HepG2 (cell line): Measurements from ENCODE around the gene MKX. TPM values are rescaled to one million over a fixed set of nuclear protein-coding genes. Genes with fewer than 3 reads are reported as not detected.

Source experiments
- ATAC-seq: fragments of 200-7000 bp; cut with Tn5 transposase; 3 replicates; pipeline ENCODE4 v1.9.1; 2020; ENCODE audit warnings: mild to moderate bottlenecking, moderate library complexity
- BruUV-seq: library from RNA; stranded (reverse); fragments of 400-500 nt; replicated peaks from 2 replicates; lab custom pipeline; 2021; lab: Mats Ljungman, UMichigan
- CTCF ChIA-PET: fragments of 300-600 bp; formaldehyde crosslinking; extraction: SDS; loops from one replicate; lab custom pipeline; 2021; ENCODE audit warnings: low total read pairs, inconsistent platforms, low intra/inter-chr PET ratio; lab: Yijun Ruan, JAX
- POLR2A ChIA-PET: fragments of 350-600 bp; sonication (Branson Sonifier 250); formaldehyde crosslinking; loops from one replicate; lab custom pipeline; 2020; ENCODE audit warnings: antibody characterized with exemption, inconsistent platforms; lab: Yijun Ruan, JAX
- DNase-seq: peaks from one replicate; pipeline ENCODE4 v3.0.0-alpha.2; 2015; ENCODE audit warnings: low spot score
- FAIRE-seq: peaks from 3 replicates; lab custom pipeline; 2011; peaks lifted over from hg19 to GRCh38; lab: Jason Lieb, UNC
- H2AFZ ChIP-seq: one replicate; pipeline ENCODE4 v1.6.1; 2011; ENCODE audit warnings: low read length, inconsistent platforms
- H3K27ac ChIP-seq: fragments of 300-600 bp; 3 replicates; pipeline ENCODE4 v1.8.0; 2011; ENCODE audit warnings: mixed run types, mild to moderate bottlenecking, mixed read lengths, low read length, inconsistent platforms; ENCODE audit not compliant: insufficient read depth; ENCODE audit errors: extremely low read length
- H3K27me3 ChIP-seq, 2 experiments: fragments of 200-600 bp in 1 of 2; 2 replicates in 1 of 2; 3 replicates in 1 of 2; pipeline versions ENCODE4 v1.6.0 to v1.8.0; 2011; ENCODE audit warnings: low read length in 2 of 2, mild to moderate bottlenecking in 2 of 2, moderate library complexity in 2 of 2, inconsistent platforms in 1 of 2; ENCODE audit not compliant: insufficient read depth in 2 of 2, control insufficient read depth in 1 of 2
- H3K36me3 ChIP-seq, 2 experiments: fragments of 200-600 bp in 1 of 2; replicated peaks in 1 of 2; 2 replicates in 1 of 2; 3 replicates in 1 of 2; pipeline versions ENCODE4 v1.5.1 to v1.8.0; 2011; ENCODE audit warnings: low read length in 2 of 2, inconsistent platforms in 1 of 2; ENCODE audit not compliant: insufficient read depth in 2 of 2, control insufficient read depth in 1 of 2
- H3K4me1 ChIP-seq: 2 replicates; pipeline ENCODE4 v1.5.1; 2012; ENCODE audit warnings: low read length, inconsistent platforms; ENCODE audit not compliant: insufficient read depth
- H3K4me2 ChIP-seq: 2 replicates; pipeline ENCODE4 v1.6.0; 2011; ENCODE audit warnings: low read depth, low read length, inconsistent platforms
- H3K4me3 ChIP-seq, 3 experiments: fragments of 200-600 bp in 1 of 3; sonication (generic), shearing (Covaris generic) in 1 of 3; replicated peaks in 1 of 3; 2 replicates each; pipeline ENCODE4 v1.5.1; 2011 to 2016; ENCODE audit warnings: low read length in 3 of 3, inconsistent platforms in 2 of 3, low read depth in 2 of 3, mild to moderate bottlenecking in 2 of 3, control low read depth in 1 of 3, mixed read lengths in 1 of 3; ENCODE audit not compliant: insufficient read depth in 1 of 3
- H3K79me2 ChIP-seq: one replicate; pipeline ENCODE4 v1.6.1; 2011; ENCODE audit warnings: low read length, inconsistent platforms; ENCODE audit not compliant: insufficient read depth
- H3K9ac ChIP-seq: 2 replicates; pipeline ENCODE4 v1.6.0; 2011; ENCODE audit warnings: mild to moderate bottlenecking, low read depth, low read length, inconsistent platforms; ENCODE audit not compliant: insufficient read depth
- H3K9me3 ChIP-seq: 2 replicates; pipeline ENCODE4 v1.5.1; 2012; ENCODE audit warnings: mild to moderate bottlenecking, low read length
- H4K20me1 ChIP-seq: 2 replicates; pipeline ENCODE4 v1.6.0; 2011; ENCODE audit warnings: inconsistent platforms, mild to moderate bottlenecking, low read length, moderate library complexity; ENCODE audit not compliant: insufficient read depth
- BCL3 ChIP-seq: sonication (generic); formaldehyde crosslinking; IDR thresholded peaks from 2 replicates; pipeline ENCODE4 v1.5.1; 2020; ENCODE audit warnings: mild to moderate bottlenecking, missing genetic modification reagents, moderate library complexity
- CEBPB ChIP-seq: IDR thresholded peaks from 2 replicates; pipeline ENCODE4 v1.6.1; 2011; ENCODE audit warnings: low read depth, low read length, improper control_type of control experiment, borderline replicate concordance
- FLYWCH1 ChIP-seq: sonication (generic); formaldehyde crosslinking; IDR thresholded peaks from 2 replicates; pipeline ENCODE4 v1.8.1; 2023; ENCODE audit warnings: mild to moderate bottlenecking, missing genetic modification reagents
- IKZF4 ChIP-seq: sonication (generic); formaldehyde crosslinking; IDR thresholded peaks from 2 replicates; pipeline ENCODE4 v1.5.1; 2020; ENCODE audit warnings: borderline replicate concordance, mild to moderate bottlenecking, low read depth, missing genetic modification reagents; ENCODE audit errors: not compliant biosample characterization
- LCORL ChIP-seq, 2 experiments: fragments of 450-650 bp in 1 of 2; sonication (generic) in 1 of 2; formaldehyde crosslinking in 1 of 2; IDR thresholded peaks; 2 replicates each; pipeline versions ENCODE4 v1.5.0 to v1.6.1; 2017 to 2020; ENCODE audit warnings: antibody characterized with exemption in 1 of 2, missing genetic modification reagents in 1 of 2
- PCBP1 ChIP-seq: fragments of 200-400 bp; formaldehyde crosslinking; IDR thresholded peaks from 2 replicates; pipeline ENCODE4 v1.6.1; 2017; ENCODE audit warnings: mild to moderate bottlenecking, low read depth, low read length, borderline replicate concordance
- PTBP1 ChIP-seq: fragments of 200-400 bp; formaldehyde crosslinking; IDR thresholded peaks from 2 replicates; pipeline ENCODE4 v1.6.1; 2018; ENCODE audit warnings: low read length, low read depth; ENCODE audit not compliant: poor library complexity, severe bottlenecking
- ZBTB7A ChIP-seq: sonication (generic); formaldehyde crosslinking; IDR thresholded peaks from 2 replicates; pipeline ENCODE4 v1.8.0; 2022; ENCODE audit warnings: mild to moderate bottlenecking, missing genetic modification reagents
- ZNF558 ChIP-seq: sonication (generic); formaldehyde crosslinking; IDR thresholded peaks from 2 replicates; pipeline ENCODE4 v1.9.0; 2022; ENCODE audit warnings: mild to moderate bottlenecking, missing genetic modification reagents, borderline replicate concordance
- ZNF607 ChIP-seq: sonication (generic); formaldehyde crosslinking; IDR thresholded peaks from 2 replicates; pipeline ENCODE4 v1.5.1; 2020; ENCODE audit warnings: missing genetic modification reagents, mild to moderate bottlenecking, borderline replicate concordance
- ZNF850 ChIP-seq: sonication (generic); formaldehyde crosslinking; conservative IDR thresholded peaks from 2 replicates; pipeline ENCODE4 v1.9.0; 2021; ENCODE audit warnings: mild to moderate bottlenecking, missing genetic modification reagents
- WGBS: methylation state at CpG from one replicate; pipeline ENCODE4 v1.1.6; 2017; ENCODE audit warnings: low lambda C conversion rate; 5-methylcytosine and 5-hydroxymethylcytosine counted together
- in situ Hi-C: cut with HindIII; loops from 2 replicates; pipeline ENCODE4 v1.10.0; 2017; ENCODE audit warnings: low pct_unique_long_range_greater_than_20kb; ENCODE audit not compliant: extremely low pct_ligation_motif_present
- intact Hi-C: fragments of 100-400 bp; cut with micrococcal nuclease; formaldehyde crosslinking; loops from one replicate; pipeline ENCODE4 v1.10.0; 2022; ENCODE audit not compliant: unreplicated experiment
- polyA plus RNA-seq, 8 experiments: library from polyadenylated mRNA; depleted of rRNA in 3 of 8; stranded (reverse) in 7 of 8; unstranded in 1 of 8; fragments of >200 nt; fragmentation: Illumina TruSeq in 4 of 8; extraction: Trizol in 4 of 8; gene quantifications; 2 replicates each; pipeline versions ENCODE4 v1.2.1 to v1.2.3, GENCODE V29; 2011 to 2016; ENCODE audit warnings: low read depth in 4 of 8, missing spikeins in 1 of 8, mixed read lengths in 1 of 8; ENCODE audit not compliant: insufficient read depth in 1 of 8
- total RNA-seq, 5 experiments: library from RNA; depleted of rRNA; stranded (reverse); fragments of >200 nt; fragmentation: Illumina TruSeq; extraction: Trizol; gene quantifications; 2 replicates each; pipeline ENCODE4 v1.2.3, GENCODE V29; 2016; ENCODE audit warnings: low read depth in 1 of 5

MKX gene
- total and polyA plus RNA-seq, 2 of the 13 experiments (the other 11 are each of a cell fraction or from before 2014, with no cell fraction given): not detected

- H3K27ac ChIP-seq: no peak overlapping the region
- no peak overlapping the region for H3K4me2 ChIP-seq
- no TSS peak for BruUV-seq
- no peaks in the 10 kb centered on the region for H3K36me3 ChIP-seq
- DNase-seq (no peak), ATAC-seq (no peak), FAIRE-seq (no peak)
- intact Hi-C loops (no loop called here), in situ Hi-C loops (no loop called here)
- no peaks in the 10 kb centered on the region for H3K4me1 ChIP-seq
- peaks cover 3 to 19% of the 10 kb centered on the region in 2 experiments; a peak in 2 of 5 replicates for H3K27me3 ChIP-seq
- ChIA-PET CTCF (no interaction called here), POLR2A (no interaction called here)
- no peaks in the 10 kb centered on the region for H3K9me3 ChIP-seq
- H2AFZ ChIP-seq: no peak overlapping the region
- H3K9ac ChIP-seq: no peak overlapping the region
- H3K4me3 ChIP-seq: no peak overlapping the region
- no peaks in the 10 kb centered on the region for H4K20me1 ChIP-seq
- H3K79me2 ChIP-seq: no peaks in the 10 kb centered on the region
- TF ChIP-seq ZNF850 (CRISPR knock-in tag) (no peak), LCORL (IDR thresholded peaks at IDR 0.05) (no peak), LCORL (CRISPR knock-in tag; IDR thresholded peaks at IDR 0.05) (no peak), ZNF558 (CRISPR knock-in tag) (no peak), PCBP1 (no peak), FLYWCH1 (no peak), ZBTB7A (CRISPR knock-in tag) (no peak), IKZF4 (no peak)
Measured at GRCh38 chr10:27663621-27664020, 82.0 kb downstream of the MKX start.

GRCh38 chr10:27661514-27662286 lies 83.9 kb downstream of the MKX start:
- Histone ChIP-seq H4K20me1 (no peaks in the 10 kb centered on the region), H3K79me2 (no peaks in the 10 kb centered on the region), H3K9me3 (no peaks in the 10 kb centered on the region), H2AFZ (no peak overlapping the region), H3K27me3 (peaks cover 3 to 27% of the 10 kb centered on the region in 2 experiments; a peak in 2 of 5 replicates), H3K9ac (no peak overlapping the region), H3K4me3 (no peak overlapping the region), H3K4me2 (no peak overlapping the region), H3K36me3 (no peaks in the 10 kb centered on the region), H3K4me1 (no peaks in the 10 kb centered on the region), H3K27ac (no peak overlapping the region)
- CTCF ChIA-PET: no interaction called here
- FAIRE-seq (no peak), ATAC-seq (no peak), DNase-seq (no peak)
- POLR2A ChIA-PET: no interaction called here
- TF ChIP-seq CEBPB (peak; percentile 90), ZNF607 (CRISPR knock-in tag) (no peak), PTBP1 (no peak), BCL3 (CRISPR knock-in tag) (no peak)
- no TSS peak for BruUV-seq
- in situ Hi-C loops: no loop called here
- intact Hi-C loops: no loop called here
- WGBS: 47% methylated on average over 3 of the region's 3 CpGs
